IMR-90 (cell line): ENCODE measurements around the gene TNFRSF17. TPM values are rescaled to one million over a fixed set of nuclear protein-coding genes. Genes with fewer than 3 reads are reported as not detected.

Experiments
- ATAC-seq: fragments of 200-7000 bp; cut with Tn5 transposase; 2 replicates; pipeline ENCODE4 v1.9.1; 2020; ENCODE audit warnings: low read depth, mild to moderate bottlenecking, moderate library complexity
- BruUV-seq: library from RNA; stranded (reverse); fragments of 400-500 nt; replicated peaks from 2 replicates; lab custom pipeline; 2021; lab: Mats Ljungman, UMichigan
- CTCF ChIA-PET: fragments of 300-600 bp; formaldehyde crosslinking; extraction: SDS; loops from one replicate; lab custom pipeline; 2021; ENCODE audit warnings: antibody characterized with exemption; lab: Yijun Ruan, JAX
- POLR2A ChIA-PET: fragments of 300-600 bp; sonication (Branson Sonifier 250); formaldehyde crosslinking; loops from one replicate; lab custom pipeline; 2022; ENCODE audit warnings: antibody characterized with exemption; ENCODE audit not compliant: unreplicated experiment; lab: Charles Lee
- DNase-seq: peaks from one replicate; pipeline ENCODE4 v3.0.0; 2013
- H2AFZ ChIP-seq: replicated peaks from 2 replicates; pipeline ENCODE3; 2013; ENCODE audit warnings: low read length, mild to moderate bottlenecking; ENCODE audit not compliant: poor library complexity
- H2AK5ac ChIP-seq: 2 replicates; pipeline ENCODE4 v1.6.1; 2013; ENCODE audit warnings: low read depth, low read length, inconsistent platforms
- H2AK9ac ChIP-seq: replicated peaks from 2 replicates; pipeline ENCODE3; 2013; ENCODE audit warnings: mild to moderate bottlenecking, low read depth, low read length, moderate library complexity; ENCODE audit not compliant: poor library complexity
- H2BK120ac ChIP-seq: 2 replicates; pipeline ENCODE4 v1.6.1; 2013; ENCODE audit warnings: low read depth, low read length, inconsistent platforms
- H2BK15ac ChIP-seq: 3 replicates; pipeline ENCODE4 v1.6.1; 2013; ENCODE audit warnings: low read depth, low read length, inconsistent platforms
- H2BK20ac ChIP-seq: 2 replicates; pipeline ENCODE4 v1.6.1; 2013; ENCODE audit warnings: low read depth, mild to moderate bottlenecking, inconsistent platforms, low read length, moderate library complexity
- H2BK5ac ChIP-seq: 2 replicates; pipeline ENCODE4 v1.6.1; 2013; ENCODE audit warnings: mild to moderate bottlenecking, low read depth, low read length, inconsistent platforms; ENCODE audit not compliant: poor library complexity, severe bottlenecking
- H3K14ac ChIP-seq: replicated peaks from 2 replicates; pipeline ENCODE4 v1.6.1; 2013; ENCODE audit warnings: low read depth, low read length, inconsistent platforms
- H3K18ac ChIP-seq: 2 replicates; pipeline ENCODE4 v1.6.1; 2013; ENCODE audit warnings: low read depth, low read length, control low read depth
- H3K23ac ChIP-seq: 2 replicates; pipeline ENCODE4 v1.6.1; 2013; ENCODE audit warnings: low read depth, low read length, inconsistent platforms
- H3K27ac ChIP-seq: 2 replicates; pipeline ENCODE4 v1.5.1; 2013; ENCODE audit warnings: mild to moderate bottlenecking, control low read depth, low read length; ENCODE audit not compliant: insufficient read depth
- H3K27me3 ChIP-seq: 2 replicates; pipeline ENCODE4 v1.6.1; 2013; ENCODE audit warnings: low read length; ENCODE audit not compliant: control insufficient read depth, insufficient read depth
- H3K36me3 ChIP-seq: 2 replicates; pipeline ENCODE4 v1.6.1; 2013; ENCODE audit warnings: low read length, mixed read lengths; ENCODE audit not compliant: control insufficient read depth, insufficient read depth
- H3K4ac ChIP-seq: 2 replicates; pipeline ENCODE4 v1.6.1; 2013; ENCODE audit warnings: low read depth, low read length, inconsistent platforms
- H3K4me1 ChIP-seq: 2 replicates; pipeline ENCODE4 v1.6.1; 2013; ENCODE audit warnings: low read length, mixed read lengths; ENCODE audit not compliant: control insufficient read depth, insufficient read depth
- H3K4me2 ChIP-seq: 2 replicates; pipeline ENCODE4 v1.6.1; 2013; ENCODE audit warnings: low read depth, mild to moderate bottlenecking, control low read depth, low read length, moderate library complexity
- H3K4me3 ChIP-seq: 2 replicates; pipeline ENCODE4 v1.5.1; 2013; ENCODE audit warnings: low read depth, mild to moderate bottlenecking, control low read depth, low read length, moderate library complexity; ENCODE audit not compliant: insufficient read depth
- H3K56ac ChIP-seq: 2 replicates; pipeline ENCODE4 v1.6.1; 2013; ENCODE audit warnings: low read length, inconsistent platforms; ENCODE audit not compliant: insufficient read depth; ENCODE audit errors: extremely low read depth
- H3K79me1 ChIP-seq, 2 experiments: 2 replicates each; pipeline ENCODE4 v1.6.1; 2013; ENCODE audit warnings: low read length in 2 of 2, inconsistent platforms in 1 of 2, low read depth in 1 of 2
- H3K9ac ChIP-seq: 2 replicates; pipeline ENCODE4 v1.6.1; 2013; ENCODE audit warnings: low read depth, low read length, control low read depth
- H3K9me1 ChIP-seq: 2 replicates; pipeline ENCODE4 v1.6.1; 2013; ENCODE audit warnings: low read length, inconsistent platforms; ENCODE audit not compliant: insufficient read depth
- H3K9me3 ChIP-seq: 2 replicates; pipeline ENCODE4 v1.6.1; 2013; ENCODE audit warnings: low read length; ENCODE audit not compliant: control insufficient read depth, insufficient read depth
- H4K20me1 ChIP-seq: 2 replicates; pipeline ENCODE4 v1.6.1; 2013; ENCODE audit warnings: low read length, inconsistent platforms; ENCODE audit not compliant: insufficient read depth
- H4K5ac ChIP-seq: 2 replicates; pipeline ENCODE4 v1.6.1; 2013; ENCODE audit warnings: mild to moderate bottlenecking, low read depth, low read length, control low read depth
- H4K8ac ChIP-seq, 2 experiments: 2 replicates each; pipeline ENCODE4 v1.6.1; 2013; ENCODE audit warnings: low read depth in 2 of 2, low read length in 2 of 2, control low read depth in 1 of 2, inconsistent platforms in 1 of 2
- H4K91ac ChIP-seq: 2 replicates; pipeline ENCODE4 v1.6.1; 2013; ENCODE audit warnings: low read depth, low read length, inconsistent platforms; ENCODE audit not compliant: insufficient read depth
- CHD1 ChIP-seq: IDR thresholded peaks from 2 replicates; pipeline ENCODE4 v1.6.1; 2012; ENCODE audit warnings: low read depth, low read length, improper control_type of control experiment
- FOS ChIP-seq: fragments of 150-350 bp; IDR thresholded peaks from 2 replicates; pipeline ENCODE4 v1.6.1; 2016; ENCODE audit warnings: low read depth, low read length
- MAFK ChIP-seq: IDR thresholded peaks from 2 replicates; pipeline ENCODE4 v1.6.1; 2012; ENCODE audit warnings: low read depth, low read length, improper control_type of control experiment
- MXI1 ChIP-seq: IDR thresholded peaks from 2 replicates; pipeline ENCODE4 v1.6.1; 2012; ENCODE audit warnings: low read depth, mild to moderate bottlenecking, low read length, moderate library complexity, borderline replicate concordance
- WGBS, 2 experiments: methylation state at CpG; one replicate each; pipeline versions ENCODE4 v1.1.5 to v1.1.7; 2013; ENCODE audit warnings: missing lambda C conversion rate in 2 of 2; ENCODE audit not compliant: insufficient read length in 1 of 2; ENCODE audit errors: extremely low coverage in 2 of 2; 5-methylcytosine and 5-hydroxymethylcytosine counted together
- dilution Hi-C: fragments of 300-500 bp; cut with HindIII; formaldehyde crosslinking; loops from one replicate; pipeline ENCODE4 v1.14.3; 2018; ENCODE audit warnings: low sequenced_read_pairs; ENCODE audit not compliant: unreplicated experiment
- in situ Hi-C: fragments of 300-500 bp; cut with MboI; formaldehyde crosslinking; loops from 3 replicates; pipeline ENCODE4 v1.14.3; 2019; ENCODE audit warnings: low sequenced_read_pairs, inconsistent platforms, mixed read lengths
- intact Hi-C: fragments of 100-400 bp; cut with micrococcal nuclease; formaldehyde crosslinking; loops from 2 replicates; pipeline ENCODE4 v1.10.0; 2022
- polyA plus RNA-seq, 3 experiments: library from polyadenylated mRNA; depleted of rRNA; stranded (reverse); fragments of >200 nt; gene quantifications; 2 replicates each; pipeline ENCODE4 v1.2.3, GENCODE V29; 2012; ENCODE audit warnings: low replicate concordance in 1 of 3
- total RNA-seq: library from RNA; depleted of rRNA; stranded (reverse); fragments of >200 nt; gene quantifications from 2 replicates; pipeline ENCODE4 v1.2.3, GENCODE V29; 2012
- TF ChIP-seq, protein P1 (sequence below): conservative IDR thresholded peaks from 2 replicates; pipeline ENCODE4 v1.5.1; 2012; ENCODE audit warnings: mild to moderate bottlenecking, low read depth, low read length, improper control_type of control experiment

The TNFRSF17 gene
- total and polyA plus RNA-seq, 2 of the 4 experiments (the other 2 are of a cell fraction) = not detected

DNA sequence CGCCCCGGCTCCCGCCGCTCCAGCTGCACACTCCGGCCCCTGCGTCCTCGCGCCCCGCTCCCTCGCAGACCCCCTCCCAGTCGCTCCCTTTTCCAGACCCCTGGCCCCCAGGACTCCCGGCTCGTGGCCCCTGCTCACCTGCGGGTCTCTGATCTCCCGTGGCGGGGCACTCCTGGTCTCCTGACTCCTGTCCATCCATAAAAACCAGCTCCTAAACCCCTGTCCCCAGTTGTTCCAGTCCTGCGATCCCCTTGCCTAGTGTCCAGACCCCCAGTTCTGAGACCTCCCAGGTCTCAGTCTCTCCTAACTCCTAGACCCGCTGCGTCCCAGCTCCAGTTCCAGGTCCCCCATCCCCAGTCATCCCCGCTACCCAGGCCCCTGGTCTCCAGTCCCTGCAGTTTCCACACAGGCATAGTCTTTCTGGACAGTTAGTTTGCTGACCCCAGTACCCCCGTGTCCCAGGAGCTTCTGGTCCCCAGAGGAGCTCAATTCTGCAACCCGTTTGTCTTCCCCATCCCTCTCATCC, 11.9 kb downstream of the TNFRSF17 start:
- Histone ChIP-seq H3K9ac (peak overlapping the region; percentile 67), H4K5ac (no peak overlapping the region), H3K18ac (no peak overlapping the region), H3K4ac (peak overlapping the region; percentile 78), H3K9me1 (0 out of 2 replicates have a peak, but pooled peaks cover 3% of the 10 kb centered on the region), H2AK9ac (peak overlapping the region; percentile 79), H2AFZ (peak overlapping the region; percentile 89), H2BK5ac (peak overlapping the region; percentile 72), H3K23ac (peak overlapping the region; percentile 71), H2BK20ac (no peak overlapping the region), H3K14ac (peak overlapping the region; percentile 81; the same call in 1 of the 2 replicates), H2AK5ac (peak overlapping the region; percentile 50), H3K56ac (peak overlapping the region; percentile 54; the same call in 1 of the 2 replicates), H3K9me3 (no peaks in the 10 kb centered on the region), H4K8ac (peak overlapping the region; percentile 15 to 59; a peak in 1 of 4 replicates), H3K36me3 (no peaks in the 10 kb centered on the region), H2BK120ac (no peak overlapping the region), H2BK15ac (0 out of 3 replicates have a peak overlapping the region, but pooled peaks have one; percentile 24), H4K20me1 (no peaks in the 10 kb centered on the region; the same call in 1 of the 2 replicates), H3K4me2 (peak overlapping the region; percentile 99), H4K91ac (peak overlapping the region; percentile 24; the same call in 1 of the 2 replicates), H3K4me3 (peak overlapping the region; percentile 100), H3K4me1 (peaks cover 3% of the 10 kb centered on the region; the same call in 1 of the 2 replicates), H3K79me1 (peaks cover 24 to 59% of the 10 kb centered on the region in 2 experiments), H3K27me3 (no peaks in the 10 kb centered on the region), H3K27ac (peak overlapping the region; percentile 79)
- ChIA-PET CTCF (interaction anchor here (0.6 to 0.9 kb wide), 3 partner anchors 66 to 119 kb away, joined by 3 read pairs; no protein-coding TSS in a partner anchor), POLR2A (interaction anchor here (0.5 to 1.0 kb wide), 4 partner anchors 12 to 43 kb away, joined by 3 to 7 read pairs (median 4); partner anchors contain the start of gene TNFRSF17)
- no peak for DNase-seq
- no peak; the same call in none of the 2 replicates for ATAC-seq
- no peak for TF ChIP-seq MXI1
- TF ChIP-seq MAFK = no peak
- no peak for TF ChIP-seq FOS
- TF ChIP-seq, protein P1, sequence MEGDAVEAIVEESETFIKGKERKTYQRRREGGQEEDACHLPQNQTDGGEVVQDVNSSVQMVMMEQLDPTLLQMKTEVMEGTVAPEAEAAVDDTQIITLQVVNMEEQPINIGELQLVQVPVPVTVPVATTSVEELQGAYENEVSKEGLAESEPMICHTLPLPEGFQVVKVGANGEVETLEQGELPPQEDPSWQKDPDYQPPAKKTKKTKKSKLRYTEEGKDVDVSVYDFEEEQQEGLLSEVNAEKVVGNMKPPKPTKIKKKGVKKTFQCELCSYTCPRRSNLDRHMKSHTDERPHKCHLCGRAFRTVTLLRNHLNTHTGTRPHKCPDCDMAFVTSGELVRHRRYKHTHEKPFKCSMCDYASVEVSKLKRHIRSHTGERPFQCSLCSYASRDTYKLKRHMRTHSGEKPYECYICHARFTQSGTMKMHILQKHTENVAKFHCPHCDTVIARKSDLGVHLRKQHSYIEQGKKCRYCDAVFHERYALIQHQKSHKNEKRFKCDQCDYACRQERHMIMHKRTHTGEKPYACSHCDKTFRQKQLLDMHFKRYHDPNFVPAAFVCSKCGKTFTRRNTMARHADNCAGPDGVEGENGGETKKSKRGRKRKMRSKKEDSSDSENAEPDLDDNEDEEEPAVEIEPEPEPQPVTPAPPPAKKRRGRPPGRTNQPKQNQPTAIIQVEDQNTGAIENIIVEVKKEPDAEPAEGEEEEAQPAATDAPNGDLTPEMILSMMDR = no peak
- TF ChIP-seq CHD1 = no peak
- no TSS peak for BruUV-seq
- dilution Hi-C loops (no loop called here), intact Hi-C loops (loop anchor here (1.0 to 10.0 kb wide), 6 partner anchors 22 to 122 kb away; partner anchors contain the start of gene RSL1D1), in situ Hi-C loops (loop anchor here (5.0 kb wide), 1 partner anchor 80 kb away; no protein-coding TSS in a partner anchor)
- 1% methylated on average over 11 of the region's 22 CpGs; no CpG with 5 or more reads in 1 of the 2 experiments for WGBS, 2 experiments
